Ishikawa (cell line): ENCODE results near the gene MYRFL.

Source experiments
- CEBPB ChIP-seq: IDR thresholded peaks from 2 replicates; pipeline ENCODE4 v1.6.1; 2012
- CREB1 ChIP-seq: IDR thresholded peaks from 2 replicates; pipeline ENCODE4 v1.6.1; 2012; ENCODE audit warnings: low read depth
- EP300 ChIP-seq: IDR thresholded peaks from 2 replicates; pipeline ENCODE4 v1.6.1; 2012; ENCODE audit warnings: borderline replicate concordance
- FOXM1 ChIP-seq: IDR thresholded peaks from 2 replicates; pipeline ENCODE4 v1.6.1; 2012; ENCODE audit warnings: low read depth, borderline replicate concordance
- MAX ChIP-seq: IDR thresholded peaks from 2 replicates; pipeline ENCODE4 v1.6.1; 2012
- NFIC ChIP-seq: IDR thresholded peaks from 2 replicates; pipeline ENCODE4 v1.6.1; 2012
- RAD21 ChIP-seq: IDR thresholded peaks from 2 replicates; pipeline ENCODE4 v1.6.1; 2012; ENCODE audit warnings: low read depth
- REST ChIP-seq: IDR thresholded peaks from 2 replicates; pipeline ENCODE4 v1.6.1; 2012; ENCODE audit warnings: low read depth, mild to moderate bottlenecking
- TAF1 ChIP-seq: IDR thresholded peaks from 2 replicates; pipeline ENCODE4 v1.6.1; 2012; ENCODE audit warnings: low read depth, mild to moderate bottlenecking
- TCF12 ChIP-seq: IDR thresholded peaks from 2 replicates; pipeline ENCODE4 v1.6.1; 2012; ENCODE audit warnings: low read depth
- TEAD4 ChIP-seq: IDR thresholded peaks from 2 replicates; pipeline ENCODE4 v1.6.1; 2012
- USF1 ChIP-seq: IDR thresholded peaks from 2 replicates; pipeline ENCODE4 v1.6.1; 2012
- YY1 ChIP-seq: IDR thresholded peaks from 2 replicates; pipeline ENCODE4 v1.6.1; 2012; ENCODE audit warnings: low read depth
- ZBTB7A ChIP-seq: IDR thresholded peaks from 2 replicates; pipeline ENCODE4 v1.6.1; 2012; ENCODE audit warnings: low read depth

GRCh38 chr12:69998922-69999321, 173.9 kb downstream of the MYRFL start:
- no peak for TF ChIP-seq TEAD4
- no peak for TF ChIP-seq MAX
- TF ChIP-seq RAD21 = no peak
- TF ChIP-seq EP300 = no peak
- TF ChIP-seq NFIC = no peak
- TF ChIP-seq CEBPB = no peak
- TF ChIP-seq TAF1 = no peak
- TF ChIP-seq REST = no peak
- no peak for TF ChIP-seq USF1
- TF ChIP-seq CREB1 = no peak
- TF ChIP-seq ZBTB7A = no peak
- no peak for TF ChIP-seq TCF12
- TF ChIP-seq YY1 = no peak
- no peak for TF ChIP-seq FOXM1
